K562 (cell line): ENCODE data around the gene TTLL3.

Experiments
- COPS2 ChIP-seq: fragments of 450-650 bp; conservative IDR thresholded peaks from 2 replicates; pipeline ENCODE4 v1.6.1; 2016; ENCODE audit warnings: mild to moderate bottlenecking, moderate library complexity
- CTCF ChIP-seq, 3 experiments: IDR thresholded peaks in 2 of 3; conservative IDR thresholded peaks in 1 of 3; 2 replicates each; pipeline ENCODE4 v1.5.1; 2011 to 2012; ENCODE audit warnings: low read length in 3 of 3, mild to moderate bottlenecking in 3 of 3, control low read depth in 2 of 3, improper control_type of control experiment in 1 of 3, inconsistent platforms in 1 of 3, low read depth in 1 of 3, mixed read lengths in 1 of 3, moderate library complexity in 1 of 3; ENCODE audit not compliant: insufficient read depth in 2 of 3
- ERF ChIP-seq: fragments of 450-650 bp; formaldehyde crosslinking; IDR thresholded peaks from 2 replicates; pipeline ENCODE4 v1.4.0; 2020; ENCODE audit warnings: mild to moderate bottlenecking, mixed read lengths
- EZH2 ChIP-seq: IDR thresholded peaks from 2 replicates; pipeline ENCODE4 v1.6.1; 2012; ENCODE audit warnings: low read depth, mild to moderate bottlenecking, inconsistent platforms, low read length, borderline replicate concordance
- FOXK1 ChIP-seq: sonication (generic); formaldehyde crosslinking; IDR thresholded peaks from 2 replicates; pipeline ENCODE4 v1.8.0; 2022; ENCODE audit warnings: missing genetic modification reagents, mild to moderate bottlenecking, borderline replicate concordance
- KDM4B ChIP-seq, 2 experiments: fragments of 450-650 bp in 1 of 2; sonication (generic) in 1 of 2; IDR thresholded peaks; 2 replicates each; pipeline ENCODE4 v1.6.1; 2016 to 2017; ENCODE audit warnings: borderline replicate concordance in 2 of 2, antibody characterized with exemption in 1 of 2, low read depth in 1 of 2, mild to moderate bottlenecking in 1 of 2
- NFYB ChIP-seq: IDR thresholded peaks from 2 replicates; pipeline ENCODE4 v1.6.1; 2011; ENCODE audit warnings: mild to moderate bottlenecking, moderate library complexity; ENCODE audit not compliant: insufficient read length; ENCODE audit errors: extremely low read depth
- NR3C1 ChIP-seq: sonication (generic); formaldehyde crosslinking; IDR thresholded peaks from 2 replicates; pipeline ENCODE4 v1.8.1; 2022; ENCODE audit warnings: missing genetic modification reagents
- POLR2A ChIP-seq: fragments of 450-650 bp; conservative IDR thresholded peaks from 2 replicates; pipeline ENCODE4 v1.6.1; 2016
- ZC3H8 ChIP-seq: fragments of 450-650 bp; IDR thresholded peaks from 2 replicates; pipeline ENCODE4 v1.6.1; 2017

GRCh38 chr3:9781978-9782603 lies 28.0 kb upstream of the TTLL3 start:
- TF ChIP-seq POLR2A = no peak
- TF ChIP-seq CTCF (IDR thresholded peaks at IDR 0.05 in 2 of 3, conservative IDR thresholded peaks at IDR 0.05 in 1 of 3; ENCODE audit: insufficient read depth in 2 of 3, low read depth in 1 of 3, low read length in 3 of 3) = no peak
- no peak for TF ChIP-seq COPS2
- no peak for TF ChIP-seq ZC3H8
- no peak for TF ChIP-seq NFYB
- TF ChIP-seq FOXK1 (CRISPR knock-in tag) = no peak
- no peak for TF ChIP-seq ERF (CRISPR knock-in tag)
- no peak for TF ChIP-seq KDM4B (IDR thresholded peaks at IDR 0.05; ENCODE audit: borderline replicate concordance in 2 of 2, low read depth in 1 of 2)
- no peak for TF ChIP-seq NR3C1 (CRISPR knock-in tag)
- TF ChIP-seq EZH2 = no peak
